ENCODE data around the gene SSR1. TPM values are rescaled to one million over a fixed set of nuclear protein-coding genes. Genes with fewer than 3 reads are reported as not detected.

SSR1 gene
- total and polyA plus RNA-seq, 2 experiments from 2014 or later = 65.3 to 70.2 TPM

DNA sequence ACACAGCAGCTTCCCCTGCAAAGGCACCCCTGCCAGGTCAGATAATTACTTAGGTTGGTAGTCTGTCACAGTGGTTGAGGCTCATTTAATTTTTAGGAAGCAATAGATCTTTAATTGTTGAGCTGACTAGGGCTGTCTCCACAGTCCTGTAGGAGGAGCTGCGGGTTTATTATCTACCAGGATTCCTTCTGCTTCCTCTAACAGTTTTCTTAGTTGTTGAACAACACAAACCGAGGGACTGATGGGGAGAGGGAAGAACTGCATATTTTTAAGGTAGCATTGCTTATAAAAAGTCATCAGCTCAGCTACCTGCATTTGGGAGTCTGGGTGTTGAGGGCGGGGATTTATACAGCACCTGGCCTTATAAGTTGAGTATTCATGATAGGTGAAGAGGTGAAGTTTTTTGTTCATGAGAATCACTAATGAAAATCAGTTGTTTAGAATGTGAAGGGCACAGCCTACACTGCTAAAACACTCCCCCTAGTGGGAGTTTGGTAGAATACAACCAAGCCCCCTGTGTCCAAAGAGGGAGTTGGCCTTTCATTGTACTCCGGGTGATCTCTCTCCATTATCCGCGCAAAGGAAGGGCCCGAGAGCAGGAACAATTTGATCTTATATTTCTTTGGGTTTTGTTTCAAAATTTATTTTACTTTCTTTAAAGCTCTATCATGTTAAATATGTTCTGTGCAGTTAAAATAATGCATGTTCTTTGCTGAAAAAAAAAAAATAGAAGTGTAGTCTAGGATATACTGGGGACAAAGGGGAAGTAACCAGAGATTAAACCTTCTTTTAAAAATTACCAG is 69.6 kb downstream of the SSR1 start:
- H3F3A ChIP-seq (replicated peaks; ENCODE audit: low read depth) = no peaks in the 10 kb centered on the region
- TF ChIP-seq NANOG (IDR thresholded peaks at IDR 0.05; ENCODE audit: borderline replicate concordance) (no peak), CTCF (conservative IDR thresholded peaks at IDR 0.05; ENCODE audit: low read depth in 2 of 2) (peak; percentile 83 to 95)
- peak overlapping the region; percentile 94 for H3K27ac Mint-ChIP-seq
- H3K4me1 ChIP-seq (ENCODE audit: insufficient read depth) = peaks cover 28% of the 10 kb centered on the region
- no peaks in the 10 kb centered on the region for H3K36me3 ChIP-seq (ENCODE audit: insufficient read depth)
- H3K9me3 Mint-ChIP-seq = no peaks in the 10 kb centered on the region
- ATAC-seq (peak; percentile 55), DNase-seq (ENCODE audit: low spot score) (peak; percentile 91)
- H3K9me2 ChIP-seq (ENCODE audit: insufficient read depth) = no peaks in the 10 kb centered on the region
- H3K27me3 Mint-ChIP-seq (ENCODE audit: insufficient read depth, low read depth, poor library complexity) = peaks cover 7% of the 10 kb centered on the region
- H3K27me3 ChIP-seq (ENCODE audit: insufficient read depth) = no peaks in the 10 kb centered on the region
- H3K4me3 ChIP-seq = no peak overlapping the region
- peaks cover 14% of the 10 kb centered on the region for H3K36me3 Mint-ChIP-seq (ENCODE audit: low read depth)
- no peak overlapping the region for H2AFZ ChIP-seq
- peaks cover 37% of the 10 kb centered on the region for H3K4me1 Mint-ChIP-seq
- peak overlapping the region; percentile 79 for H3K27ac ChIP-seq (ENCODE audit: low read depth)
- no peaks in the 10 kb centered on the region for H4K20me1 ChIP-seq (replicated peaks; ENCODE audit: insufficient read depth)
- H3K4me3 Mint-ChIP-seq = peak overlapping the region; percentile 20; the same call in 2 of the 3 replicates
- peak overlapping the region; percentile 40 for H3K4me2 ChIP-seq
- H3K79me2 ChIP-seq (replicated peaks; ENCODE audit: insufficient read depth) = no peaks in the 10 kb centered on the region

DNA sequence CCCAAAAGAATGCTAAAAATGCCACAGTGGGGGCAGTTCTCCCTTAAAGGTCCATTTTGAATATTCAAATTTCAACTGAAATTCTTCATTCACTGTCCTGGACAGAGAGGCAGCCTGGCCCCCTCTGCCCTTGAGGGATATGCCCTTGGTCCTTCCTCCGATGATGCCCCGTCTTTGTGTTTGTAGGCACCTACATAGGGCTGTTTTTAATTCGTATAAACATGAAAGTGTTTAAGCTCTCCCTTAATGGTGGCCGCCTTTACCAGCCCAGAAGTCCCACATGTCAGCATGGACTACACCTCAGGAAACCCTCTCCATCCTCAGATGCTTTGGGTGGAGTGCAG is 70.2 kb downstream of the SSR1 start:
- Mint-ChIP-seq H3K4me1 (peaks cover 37% of the 10 kb centered on the region), H3K27me3 (ENCODE audit: insufficient read depth, low read depth, poor library complexity) (peaks cover 7% of the 10 kb centered on the region), H3K9me3 (no peaks in the 10 kb centered on the region), H3K4me3 (peak overlapping the region; percentile 20; the same call in 1 of the 3 replicates), H3K36me3 (ENCODE audit: low read depth) (peaks cover 12% of the 10 kb centered on the region), H3K27ac (peak overlapping the region; percentile 94)
- Histone ChIP-seq H4K20me1 (replicated peaks; ENCODE audit: insufficient read depth) (no peaks in the 10 kb centered on the region), H3K4me1 (ENCODE audit: insufficient read depth) (peaks cover 28% of the 10 kb centered on the region), H3F3A (replicated peaks; ENCODE audit: low read depth) (no peaks in the 10 kb centered on the region), H3K4me2 (peak overlapping the region; percentile 40), H3K27me3 (ENCODE audit: insufficient read depth) (no peaks in the 10 kb centered on the region), H3K4me3 (no peak overlapping the region), H2AFZ (no peak overlapping the region), H3K9me2 (ENCODE audit: insufficient read depth) (no peaks in the 10 kb centered on the region), H3K79me2 (replicated peaks; ENCODE audit: insufficient read depth) (no peaks in the 10 kb centered on the region), H3K27ac (ENCODE audit: low read depth) (peak overlapping the region; percentile 79), H3K36me3 (ENCODE audit: insufficient read depth) (no peaks in the 10 kb centered on the region)
- ATAC-seq (peak; percentile 4; the same call in 2 of the 3 replicates), DNase-seq (ENCODE audit: low spot score) (peak; percentile 52)
- TF ChIP-seq, protein P1, sequence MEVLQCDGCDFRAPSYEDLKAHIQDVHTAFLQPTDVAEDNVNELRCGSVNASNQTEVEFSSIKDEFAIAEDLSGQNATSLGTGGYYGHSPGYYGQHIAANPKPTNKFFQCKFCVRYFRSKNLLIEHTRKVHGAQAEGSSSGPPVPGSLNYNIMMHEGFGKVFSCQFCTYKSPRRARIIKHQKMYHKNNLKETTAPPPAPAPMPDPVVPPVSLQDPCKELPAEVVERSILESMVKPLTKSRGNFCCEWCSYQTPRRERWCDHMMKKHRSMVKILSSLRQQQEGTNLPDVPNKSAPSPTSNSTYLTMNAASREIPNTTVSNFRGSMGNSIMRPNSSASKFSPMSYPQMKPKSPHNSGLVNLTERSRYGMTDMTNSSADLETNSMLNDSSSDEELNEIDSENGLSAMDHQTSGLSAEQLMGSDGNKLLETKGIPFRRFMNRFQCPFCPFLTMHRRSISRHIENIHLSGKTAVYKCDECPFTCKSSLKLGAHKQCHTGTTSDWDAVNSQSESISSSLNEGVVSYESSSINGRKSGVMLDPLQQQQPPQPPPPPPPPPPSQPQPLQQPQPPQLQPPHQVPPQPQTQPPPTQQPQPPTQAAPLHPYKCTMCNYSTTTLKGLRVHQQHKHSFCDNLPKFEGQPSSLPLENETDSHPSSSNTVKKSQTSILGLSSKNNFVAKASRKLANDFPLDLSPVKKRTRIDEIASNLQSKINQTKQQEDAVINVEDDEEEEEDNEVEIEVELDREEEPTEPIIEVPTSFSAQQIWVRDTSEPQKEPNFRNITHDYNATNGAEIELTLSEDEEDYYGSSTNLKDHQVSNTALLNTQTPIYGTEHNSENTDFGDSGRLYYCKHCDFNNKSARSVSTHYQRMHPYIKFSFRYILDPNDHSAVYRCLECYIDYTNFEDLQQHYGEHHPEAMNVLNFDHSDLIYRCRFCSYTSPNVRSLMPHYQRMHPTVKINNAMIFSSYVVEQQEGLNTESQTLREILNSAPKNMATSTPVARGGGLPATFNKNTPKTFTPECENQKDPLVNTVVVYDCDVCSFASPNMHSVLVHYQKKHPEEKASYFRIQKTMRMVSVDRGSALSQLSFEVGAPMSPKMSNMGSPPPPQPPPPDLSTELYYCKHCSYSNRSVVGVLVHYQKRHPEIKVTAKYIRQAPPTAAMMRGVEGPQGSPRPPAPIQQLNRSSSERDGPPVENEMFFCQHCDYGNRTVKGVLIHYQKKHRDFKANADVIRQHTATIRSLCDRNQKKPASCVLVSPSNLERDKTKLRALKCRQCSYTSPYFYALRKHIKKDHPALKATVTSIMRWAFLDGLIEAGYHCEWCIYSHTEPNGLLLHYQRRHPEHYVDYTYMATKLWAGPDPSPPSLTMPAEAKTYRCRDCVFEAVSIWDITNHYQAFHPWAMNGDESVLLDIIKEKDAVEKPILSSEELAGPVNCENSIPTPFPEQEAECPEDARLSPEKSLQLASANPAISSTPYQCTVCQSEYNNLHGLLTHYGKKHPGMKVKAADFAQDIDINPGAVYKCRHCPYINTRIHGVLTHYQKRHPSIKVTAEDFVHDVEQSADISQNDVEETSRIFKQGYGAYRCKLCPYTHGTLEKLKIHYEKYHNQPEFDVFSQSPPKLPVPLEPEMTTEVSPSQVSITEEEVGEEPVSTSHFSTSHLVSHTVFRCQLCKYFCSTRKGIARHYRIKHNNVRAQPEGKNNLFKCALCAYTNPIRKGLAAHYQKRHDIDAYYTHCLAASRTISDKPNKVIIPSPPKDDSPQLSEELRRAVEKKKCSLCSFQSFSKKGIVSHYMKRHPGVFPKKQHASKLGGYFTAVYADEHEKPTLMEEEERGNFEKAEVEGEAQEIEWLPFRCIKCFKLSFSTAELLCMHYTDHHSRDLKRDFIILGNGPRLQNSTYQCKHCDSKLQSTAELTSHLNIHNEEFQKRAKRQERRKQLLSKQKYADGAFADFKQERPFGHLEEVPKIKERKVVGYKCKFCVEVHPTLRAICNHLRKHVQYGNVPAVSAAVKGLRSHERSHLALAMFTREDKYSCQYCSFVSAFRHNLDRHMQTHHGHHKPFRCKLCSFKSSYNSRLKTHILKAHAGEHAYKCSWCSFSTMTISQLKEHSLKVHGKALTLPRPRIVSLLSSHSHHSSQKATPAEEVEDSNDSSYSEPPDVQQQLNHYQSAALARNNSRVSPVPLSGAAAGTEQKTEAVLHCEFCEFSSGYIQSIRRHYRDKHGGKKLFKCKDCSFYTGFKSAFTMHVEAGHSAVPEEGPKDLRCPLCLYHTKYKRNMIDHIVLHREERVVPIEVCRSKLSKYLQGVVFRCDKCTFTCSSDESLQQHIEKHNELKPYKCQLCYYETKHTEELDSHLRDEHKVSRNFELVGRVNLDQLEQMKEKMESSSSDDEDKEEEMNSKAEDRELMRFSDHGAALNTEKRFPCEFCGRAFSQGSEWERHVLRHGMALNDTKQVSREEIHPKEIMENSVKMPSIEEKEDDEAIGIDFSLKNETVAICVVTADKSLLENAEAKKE (CRISPR knock-in tag; IDR thresholded peaks at IDR 0.05) = no peak
- TF ChIP-seq, protein P2, sequence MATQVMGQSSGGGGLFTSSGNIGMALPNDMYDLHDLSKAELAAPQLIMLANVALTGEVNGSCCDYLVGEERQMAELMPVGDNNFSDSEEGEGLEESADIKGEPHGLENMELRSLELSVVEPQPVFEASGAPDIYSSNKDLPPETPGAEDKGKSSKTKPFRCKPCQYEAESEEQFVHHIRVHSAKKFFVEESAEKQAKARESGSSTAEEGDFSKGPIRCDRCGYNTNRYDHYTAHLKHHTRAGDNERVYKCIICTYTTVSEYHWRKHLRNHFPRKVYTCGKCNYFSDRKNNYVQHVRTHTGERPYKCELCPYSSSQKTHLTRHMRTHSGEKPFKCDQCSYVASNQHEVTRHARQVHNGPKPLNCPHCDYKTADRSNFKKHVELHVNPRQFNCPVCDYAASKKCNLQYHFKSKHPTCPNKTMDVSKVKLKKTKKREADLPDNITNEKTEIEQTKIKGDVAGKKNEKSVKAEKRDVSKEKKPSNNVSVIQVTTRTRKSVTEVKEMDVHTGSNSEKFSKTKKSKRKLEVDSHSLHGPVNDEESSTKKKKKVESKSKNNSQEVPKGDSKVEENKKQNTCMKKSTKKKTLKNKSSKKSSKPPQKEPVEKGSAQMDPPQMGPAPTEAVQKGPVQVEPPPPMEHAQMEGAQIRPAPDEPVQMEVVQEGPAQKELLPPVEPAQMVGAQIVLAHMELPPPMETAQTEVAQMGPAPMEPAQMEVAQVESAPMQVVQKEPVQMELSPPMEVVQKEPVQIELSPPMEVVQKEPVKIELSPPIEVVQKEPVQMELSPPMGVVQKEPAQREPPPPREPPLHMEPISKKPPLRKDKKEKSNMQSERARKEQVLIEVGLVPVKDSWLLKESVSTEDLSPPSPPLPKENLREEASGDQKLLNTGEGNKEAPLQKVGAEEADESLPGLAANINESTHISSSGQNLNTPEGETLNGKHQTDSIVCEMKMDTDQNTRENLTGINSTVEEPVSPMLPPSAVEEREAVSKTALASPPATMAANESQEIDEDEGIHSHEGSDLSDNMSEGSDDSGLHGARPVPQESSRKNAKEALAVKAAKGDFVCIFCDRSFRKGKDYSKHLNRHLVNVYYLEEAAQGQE (IDR thresholded peaks at IDR 0.05; ENCODE audit: unreplicated experiment) = no peak
- no peak for TF ChIP-seq POLR2AphosphoS5 (IDR thresholded peaks at IDR 0.05; ENCODE audit: low read depth)
- TF ChIP-seq EZH2phosphoT487 (IDR thresholded peaks at IDR 0.05; ENCODE audit: unreplicated experiment) = no peak
- no peak for TF ChIP-seq CREB1 (CRISPR knock-in tag; IDR thresholded peaks at IDR 0.05; ENCODE audit: low read depth)
- no peak for TF ChIP-seq STAT1 (IDR thresholded peaks at IDR 0.05; ENCODE audit: unreplicated experiment)
